ENCODE measurements around the gene TLCD3B. TPM values are rescaled to one million over a fixed set of nuclear protein-coding genes. Genes with fewer than 3 reads are reported as not detected.

Gene TLCD3B
- total RNA-seq, 1 experiment from 2014 or later: 0.47 TPM

GRCh38 chr16:30033270-30033669, 2.2 kb upstream of the TLCD3B start:
- Histone ChIP-seq H3K27ac (ENCODE audit: low read length) (no peak overlapping the region), H3K9ac (ENCODE audit: low read length) (no peak overlapping the region), H3K9me3 (ENCODE audit: low read length) (no peaks in the 10 kb centered on the region), H2AFZ (ENCODE audit: low read length) (no peak overlapping the region), H3K79me2 (ENCODE audit: low read length) (no peaks in the 10 kb centered on the region), H3K9me2 (replicated peaks; ENCODE audit: low read length) (no peaks in the 10 kb centered on the region), H3K4me1 (ENCODE audit: insufficient read depth, low read length) (no peaks in the 10 kb centered on the region), H3F3A (ENCODE audit: low read length, unreplicated experiment) (no peaks in the 10 kb centered on the region), H3K4me3 (ENCODE audit: low read length) (no peak overlapping the region), H3K36me3 (ENCODE audit: low read depth, low read length) (no peaks in the 10 kb centered on the region; the same call in 1 of the 2 replicates), H4K20me1 (ENCODE audit: low read length) (no peaks in the 10 kb centered on the region), H3K27me3 (ENCODE audit: low read length) (no peaks in the 10 kb centered on the region), H3K4me2 (ENCODE audit: low read length) (no peak overlapping the region)
- BruUV-seq (replicated peaks): no TSS peak
- TF ChIP-seq, protein P1, sequence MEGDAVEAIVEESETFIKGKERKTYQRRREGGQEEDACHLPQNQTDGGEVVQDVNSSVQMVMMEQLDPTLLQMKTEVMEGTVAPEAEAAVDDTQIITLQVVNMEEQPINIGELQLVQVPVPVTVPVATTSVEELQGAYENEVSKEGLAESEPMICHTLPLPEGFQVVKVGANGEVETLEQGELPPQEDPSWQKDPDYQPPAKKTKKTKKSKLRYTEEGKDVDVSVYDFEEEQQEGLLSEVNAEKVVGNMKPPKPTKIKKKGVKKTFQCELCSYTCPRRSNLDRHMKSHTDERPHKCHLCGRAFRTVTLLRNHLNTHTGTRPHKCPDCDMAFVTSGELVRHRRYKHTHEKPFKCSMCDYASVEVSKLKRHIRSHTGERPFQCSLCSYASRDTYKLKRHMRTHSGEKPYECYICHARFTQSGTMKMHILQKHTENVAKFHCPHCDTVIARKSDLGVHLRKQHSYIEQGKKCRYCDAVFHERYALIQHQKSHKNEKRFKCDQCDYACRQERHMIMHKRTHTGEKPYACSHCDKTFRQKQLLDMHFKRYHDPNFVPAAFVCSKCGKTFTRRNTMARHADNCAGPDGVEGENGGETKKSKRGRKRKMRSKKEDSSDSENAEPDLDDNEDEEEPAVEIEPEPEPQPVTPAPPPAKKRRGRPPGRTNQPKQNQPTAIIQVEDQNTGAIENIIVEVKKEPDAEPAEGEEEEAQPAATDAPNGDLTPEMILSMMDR (conservative IDR thresholded peaks at IDR 0.05; ENCODE audit: low read depth, low read length): no peak
- TF ChIP-seq EZH2 (IDR thresholded peaks at IDR 0.05; ENCODE audit: low read length, unreplicated experiment) (no peak), EZH2phosphoT487 (IDR thresholded peaks at IDR 0.05; ENCODE audit: borderline replicate concordance, low read length) (no peak)
- ATAC-seq (no peak), DNase-seq (no peak)
- ChIA-PET CTCF (no interaction called here), POLR2A (ENCODE audit: unreplicated experiment) (no interaction called here)
- intact Hi-C loops (cut with micrococcal nuclease): no loop called here

DNA sequence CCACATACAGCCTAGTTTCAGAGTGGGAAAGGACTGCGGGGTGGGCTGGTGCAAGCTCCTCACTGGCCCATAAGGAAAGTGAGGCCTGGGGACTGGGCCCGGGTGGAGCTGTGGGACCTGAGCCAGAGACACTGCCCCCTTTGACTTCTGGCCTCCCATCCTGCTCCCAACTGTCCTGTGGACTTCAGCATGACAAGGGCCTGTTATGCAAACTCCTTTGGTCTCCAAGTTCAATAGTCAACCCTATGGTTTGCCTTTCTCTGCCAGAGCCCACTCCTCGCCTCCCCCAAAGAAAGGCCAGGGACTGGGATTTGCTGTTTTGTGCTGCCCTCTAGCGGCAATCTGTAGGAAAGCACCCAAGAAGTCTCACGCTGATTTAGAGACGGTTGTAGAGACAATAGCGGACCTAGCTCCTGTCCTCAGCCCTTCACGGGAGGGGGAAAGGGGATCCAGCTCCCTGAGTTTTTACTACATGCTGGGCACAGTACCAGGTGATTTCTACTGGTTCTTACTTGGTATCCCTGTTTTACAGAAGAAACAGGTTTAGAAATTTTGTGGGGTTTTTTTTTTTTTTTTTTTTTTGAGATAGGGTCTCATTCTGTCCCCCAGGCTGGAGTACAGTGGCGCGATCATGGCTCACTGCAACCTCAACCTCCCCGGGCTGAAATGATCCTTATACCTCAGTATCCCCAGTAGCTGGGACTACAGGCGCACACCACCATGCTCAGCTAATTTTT, 1.2 kb upstream of the TLCD3B start:
- H3K9ac ChIP-seq (ENCODE audit: low read length): no peak overlapping the region
- H3K9me2 ChIP-seq (replicated peaks; ENCODE audit: low read length): no peaks in the 10 kb centered on the region
- H2AFZ ChIP-seq (ENCODE audit: low read length): no peak overlapping the region
- H3F3A ChIP-seq (ENCODE audit: low read length, unreplicated experiment): no peaks in the 10 kb centered on the region
- no peaks in the 10 kb centered on the region for H4K20me1 ChIP-seq (ENCODE audit: low read length)
- DNase-seq (peak; percentile 74), ATAC-seq (peak; percentile 69)
- no peak overlapping the region for H3K4me3 ChIP-seq (ENCODE audit: low read length)
- intact Hi-C loops (cut with micrococcal nuclease): no loop called here
- no peak overlapping the region for H3K4me2 ChIP-seq (ENCODE audit: low read length)
- H3K9me3 ChIP-seq (ENCODE audit: low read length): no peaks in the 10 kb centered on the region
- no peaks in the 10 kb centered on the region for H3K79me2 ChIP-seq (ENCODE audit: low read length)
- no peak overlapping the region for H3K27ac ChIP-seq (ENCODE audit: low read length)
- no peaks in the 10 kb centered on the region for H3K27me3 ChIP-seq (ENCODE audit: low read length)
- no peaks in the 10 kb centered on the region for H3K4me1 ChIP-seq (ENCODE audit: insufficient read depth, low read length)
- BruUV-seq (replicated peaks): no TSS peak
- POLR2A ChIA-PET (ENCODE audit: unreplicated experiment): interaction anchor here (0.9 kb wide), 1 partner anchor 133 kb away, joined by 4 read pairs; the partner anchor contains the start of gene SEZ6L2
- no peak for TF ChIP-seq EZH2phosphoT487 (IDR thresholded peaks at IDR 0.05; ENCODE audit: borderline replicate concordance, low read length)
- TF ChIP-seq, protein P1 (conservative IDR thresholded peaks at IDR 0.05; ENCODE audit: low read depth, low read length): peak; percentile 89
- CTCF ChIA-PET: interaction anchor here (0.6 to 1.0 kb wide), 5 partner anchors 12 to 363 kb away, joined by 3 to 17 read pairs (median 4); no protein-coding TSS in a partner anchor
- H3K36me3 ChIP-seq (ENCODE audit: low read depth, low read length): no peaks in the 10 kb centered on the region; the same call in 1 of the 2 replicates

- Histone ChIP-seq H3K9ac (ENCODE audit: low read length) (no peak overlapping the region), H3K4me3 (ENCODE audit: low read length) (peak overlapping the region; percentile 47; the same call in 1 of the 2 replicates), H3F3A (ENCODE audit: low read length, unreplicated experiment) (no peaks in the 10 kb centered on the region), H3K79me2 (ENCODE audit: low read length) (no peaks in the 10 kb centered on the region), H4K20me1 (ENCODE audit: low read length) (no peaks in the 10 kb centered on the region), H3K36me3 (ENCODE audit: low read depth, low read length) (no peaks in the 10 kb centered on the region; the same call in 1 of the 2 replicates), H2AFZ (ENCODE audit: low read length) (no peak overlapping the region), H3K27ac (ENCODE audit: low read length) (no peak overlapping the region), H3K9me3 (ENCODE audit: low read length) (no peaks in the 10 kb centered on the region), H3K4me2 (ENCODE audit: low read length) (peak overlapping the region; percentile 59), H3K9me2 (replicated peaks; ENCODE audit: low read length) (no peaks in the 10 kb centered on the region), H3K4me1 (ENCODE audit: insufficient read depth, low read length) (no peaks in the 10 kb centered on the region), H3K27me3 (ENCODE audit: low read length) (no peaks in the 10 kb centered on the region)
- DNase-seq (no peak), ATAC-seq (no peak)
- CTCF ChIA-PET: interaction anchor here (0.5 to 0.6 kb wide), 2 partner anchors 149 to 207 kb away, joined by 4 to 17 read pairs; no protein-coding TSS in a partner anchor
- intact Hi-C loops (cut with micrococcal nuclease): no loop called here
- no TSS peak for BruUV-seq (replicated peaks)
- TF ChIP-seq EZH2 (IDR thresholded peaks at IDR 0.05; ENCODE audit: low read length, unreplicated experiment) (no peak), EZH2phosphoT487 (IDR thresholded peaks at IDR 0.05; ENCODE audit: borderline replicate concordance, low read length) (no peak)
- POLR2A ChIA-PET (ENCODE audit: unreplicated experiment): no interaction called here
These were observed 427 bp upstream of the TLCD3B start for GRCh38 chr16:30031477-30031918.

Data from PC-3 (cell line).